ENCODE measurements around the gene SYT6.

- TF ChIP-seq POLR2AphosphoS5 (IDR thresholded peaks at IDR 0.05) = no peak
- TF ChIP-seq CTCF (IDR thresholded peaks at IDR 0.05 in 8 of 11, conservative IDR thresholded peaks at IDR 0.05 in 3 of 11) = no peak
Observed at GRCh38 chr1:114150016-114150415, 3.7 kb downstream of the SYT6 start.
